Calu3 (cell line): ENCODE data around the gene FCHSD2. TPM values are rescaled to one million over a fixed set of nuclear protein-coding genes. Genes with fewer than 3 reads are reported as not detected.

Source experiments
- BruUV-seq: library from RNA; stranded (reverse); fragments of 400-500 nt; replicated peaks from 2 replicates; lab custom pipeline; 2021; lab: Mats Ljungman, UMichigan
- CTCF ChIA-PET: fragments of 300-600 bp; sonication (Branson Sonifier 250); formaldehyde crosslinking; loops from one replicate; lab custom pipeline; 2022; ENCODE audit warnings: antibody characterized with exemption; lab: Charles Lee
- DNase-seq: peaks from one replicate; pipeline ENCODE4 v3.0.0; 2022
- H3K27ac Mint-ChIP-seq: one replicate; pipeline ENCODE4 v1.8.0; 2022; ENCODE audit warnings: mixed read lengths; ENCODE audit not compliant: unreplicated experiment
- H3K27me3 Mint-ChIP-seq: one replicate; pipeline ENCODE4 v1.8.0; 2022; ENCODE audit warnings: mixed read lengths; ENCODE audit not compliant: unreplicated experiment
- H3K36me3 Mint-ChIP-seq: one replicate; pipeline ENCODE4 v1.8.0; 2022; ENCODE audit warnings: mild to moderate bottlenecking, moderate library complexity, mixed read lengths; ENCODE audit not compliant: insufficient read depth, unreplicated experiment
- H3K4me1 Mint-ChIP-seq: one replicate; pipeline ENCODE4 v1.8.0; 2022; ENCODE audit warnings: mild to moderate bottlenecking, low read depth, mixed read lengths; ENCODE audit not compliant: unreplicated experiment
- H3K4me3 Mint-ChIP-seq: one replicate; pipeline ENCODE4 v1.8.0; 2022; ENCODE audit warnings: mild to moderate bottlenecking, low read depth, moderate library complexity, mixed read lengths; ENCODE audit not compliant: unreplicated experiment
- H3K9me3 Mint-ChIP-seq: one replicate; pipeline ENCODE4 v1.8.0; 2022; ENCODE audit warnings: low read depth, mixed read lengths; ENCODE audit not compliant: unreplicated experiment
- intact Hi-C: fragments of 100-400 bp; cut with micrococcal nuclease; formaldehyde crosslinking; loops from one replicate; pipeline ENCODE4 v1.10.0; 2022; ENCODE audit not compliant: unreplicated experiment
- total RNA-seq: library from RNA; stranded (reverse); gene quantifications from 2 replicates; pipeline ENCODE4 v1.2.3, GENCODE V29; 2022
- TF ChIP-seq, protein P1 (sequence below): fragments of 200-600 bp; IDR thresholded peaks from one replicate; pipeline ENCODE4 v1.8.0; 2022; ENCODE audit warnings: antibody characterized with exemption; ENCODE audit not compliant: unreplicated experiment

Gene FCHSD2
- total RNA-seq, 1 experiment from 2014 or later = 16.2 TPM

DNA sequence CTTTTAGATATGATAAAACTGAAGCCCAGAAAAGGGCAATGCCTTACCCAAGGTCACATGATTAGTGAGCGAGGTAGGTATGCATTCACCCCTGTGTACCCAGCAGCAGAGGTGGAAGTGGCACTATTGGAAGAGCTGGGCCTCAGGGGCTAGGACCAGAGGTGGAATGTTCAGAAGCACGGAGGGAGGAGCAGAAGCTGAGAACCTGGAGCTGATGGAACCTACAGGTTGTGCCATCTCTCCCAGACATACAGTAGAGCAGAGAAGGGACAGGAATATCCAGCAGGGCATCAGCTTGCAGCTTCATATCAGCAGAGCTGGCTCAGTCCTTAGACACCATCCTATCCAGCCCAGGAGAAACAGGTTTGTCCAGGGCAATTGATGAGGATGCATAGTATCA, 14.6 kb upstream of the FCHSD2 start:
- H3K4me3 Mint-ChIP-seq = no peak overlapping the region
- TF ChIP-seq, protein P1, sequence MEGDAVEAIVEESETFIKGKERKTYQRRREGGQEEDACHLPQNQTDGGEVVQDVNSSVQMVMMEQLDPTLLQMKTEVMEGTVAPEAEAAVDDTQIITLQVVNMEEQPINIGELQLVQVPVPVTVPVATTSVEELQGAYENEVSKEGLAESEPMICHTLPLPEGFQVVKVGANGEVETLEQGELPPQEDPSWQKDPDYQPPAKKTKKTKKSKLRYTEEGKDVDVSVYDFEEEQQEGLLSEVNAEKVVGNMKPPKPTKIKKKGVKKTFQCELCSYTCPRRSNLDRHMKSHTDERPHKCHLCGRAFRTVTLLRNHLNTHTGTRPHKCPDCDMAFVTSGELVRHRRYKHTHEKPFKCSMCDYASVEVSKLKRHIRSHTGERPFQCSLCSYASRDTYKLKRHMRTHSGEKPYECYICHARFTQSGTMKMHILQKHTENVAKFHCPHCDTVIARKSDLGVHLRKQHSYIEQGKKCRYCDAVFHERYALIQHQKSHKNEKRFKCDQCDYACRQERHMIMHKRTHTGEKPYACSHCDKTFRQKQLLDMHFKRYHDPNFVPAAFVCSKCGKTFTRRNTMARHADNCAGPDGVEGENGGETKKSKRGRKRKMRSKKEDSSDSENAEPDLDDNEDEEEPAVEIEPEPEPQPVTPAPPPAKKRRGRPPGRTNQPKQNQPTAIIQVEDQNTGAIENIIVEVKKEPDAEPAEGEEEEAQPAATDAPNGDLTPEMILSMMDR = no peak
- CTCF ChIA-PET = interaction anchor here (0.6 kb wide), 1 partner anchor 202 kb away, joined by 7 read pairs; no protein-coding TSS in a partner anchor
- DNase-seq = no peak
- intact Hi-C loops = no loop called here
- no peaks in the 10 kb centered on the region for H3K36me3 Mint-ChIP-seq
- no peaks in the 10 kb centered on the region for H3K27me3 Mint-ChIP-seq
- no TSS peak for BruUV-seq
- H3K27ac Mint-ChIP-seq = no peak overlapping the region
- H3K9me3 Mint-ChIP-seq = no peaks in the 10 kb centered on the region
- peaks cover 12% of the 10 kb centered on the region for H3K4me1 Mint-ChIP-seq

DNA sequence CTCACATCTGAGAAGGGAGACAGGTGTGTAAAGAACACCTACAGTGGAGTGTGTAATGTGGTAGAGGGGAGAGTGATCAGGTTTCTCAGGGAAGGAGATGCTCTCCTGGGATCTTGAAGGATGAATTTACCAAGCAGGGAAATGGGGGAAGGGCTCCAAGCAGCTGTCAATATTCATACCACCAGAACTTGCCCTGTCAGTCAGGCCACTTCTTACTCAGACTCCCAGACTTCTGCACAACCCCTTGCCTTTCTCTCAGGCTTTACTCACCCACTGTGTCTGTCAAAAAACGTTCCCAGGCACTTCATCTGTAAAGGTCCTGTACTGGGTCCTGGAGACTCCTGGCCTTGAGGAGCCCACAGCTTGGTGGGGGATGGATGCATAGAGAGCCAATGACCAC, 14.0 kb upstream of the FCHSD2 start:
- TF ChIP-seq, protein P1 = no peak

DNA sequence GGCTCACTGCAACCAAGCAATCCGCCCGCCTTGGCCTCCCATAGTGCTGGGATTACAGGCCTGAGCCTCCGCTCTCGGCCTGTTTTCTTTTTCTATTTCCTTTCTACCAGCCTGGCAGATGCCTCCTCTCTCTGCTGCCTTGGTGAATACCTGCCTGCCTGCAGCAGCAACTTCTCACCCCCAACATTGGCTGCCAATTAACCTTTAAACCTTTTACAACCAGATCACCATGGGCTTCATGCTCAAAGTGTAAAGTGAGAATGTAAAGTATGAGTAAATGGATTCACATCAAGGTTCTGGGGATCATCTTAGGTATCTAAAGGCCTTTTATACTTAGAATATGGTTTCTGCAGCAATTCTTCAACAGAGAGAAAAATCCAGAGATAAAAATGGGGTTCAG, 13.0 kb upstream of the FCHSD2 start:
- TF ChIP-seq, protein P1 = no peak
- CTCF ChIA-PET = no interaction called here
- Mint-ChIP-seq H3K4me1 (peaks cover 12% of the 10 kb centered on the region), H3K4me3 (no peak overlapping the region), H3K27me3 (no peaks in the 10 kb centered on the region), H3K27ac (no peak overlapping the region), H3K36me3 (no peaks in the 10 kb centered on the region), H3K9me3 (no peaks in the 10 kb centered on the region)
- intact Hi-C loops = no loop called here
- no TSS peak for BruUV-seq
- no peak for DNase-seq

More for the DNA sequence above, 14.0 kb upstream of the FCHSD2 start:
- no peak overlapping the region for H3K4me3 Mint-ChIP-seq
- intact Hi-C loops = no loop called here
- peaks cover 12% of the 10 kb centered on the region for H3K4me1 Mint-ChIP-seq
- no peaks in the 10 kb centered on the region for H3K9me3 Mint-ChIP-seq
- H3K36me3 Mint-ChIP-seq = no peaks in the 10 kb centered on the region
- no peak for DNase-seq
- H3K27me3 Mint-ChIP-seq = no peaks in the 10 kb centered on the region
- BruUV-seq = no TSS peak
- CTCF ChIA-PET = interaction anchor here (0.6 kb wide), 1 partner anchor 202 kb away, joined by 7 read pairs; no protein-coding TSS in a partner anchor
- no peak overlapping the region for H3K27ac Mint-ChIP-seq

DNA sequence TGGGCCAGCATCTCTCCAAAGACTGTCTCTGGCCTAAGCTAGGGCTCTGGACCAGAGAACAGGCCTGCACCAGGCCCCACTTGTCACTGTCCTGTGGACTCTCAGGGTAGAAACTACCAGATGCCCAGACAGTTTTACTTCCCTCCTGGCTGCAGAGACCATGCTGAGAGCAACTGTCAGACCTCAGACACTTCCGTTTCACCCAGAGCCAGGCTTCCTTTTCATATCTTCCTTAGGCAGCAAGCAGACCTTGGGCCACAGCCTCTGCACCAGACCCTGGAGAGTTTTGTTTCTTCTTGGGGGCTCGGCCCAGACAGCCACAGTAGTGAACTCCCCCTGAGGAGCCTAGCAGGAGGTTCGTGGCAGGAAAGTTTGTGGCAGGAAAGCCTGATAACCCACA, 12.1 kb upstream of the FCHSD2 start:
- H3K4me3 Mint-ChIP-seq = no peak overlapping the region
- H3K27me3 Mint-ChIP-seq = no peaks in the 10 kb centered on the region
- no peak overlapping the region for H3K27ac Mint-ChIP-seq
- H3K9me3 Mint-ChIP-seq = no peaks in the 10 kb centered on the region
- intact Hi-C loops = no loop called here
- TF ChIP-seq, protein P1 = no peak
- no TSS peak for BruUV-seq
- peaks cover 12% of the 10 kb centered on the region for H3K4me1 Mint-ChIP-seq
- no peak for DNase-seq
- CTCF ChIA-PET = no interaction called here
- H3K36me3 Mint-ChIP-seq = no peaks in the 10 kb centered on the region
